HEK293 (cell line): ENCODE results near the gene FRS2.

ENCODE experiments used
- CTCF ChIA-PET: fragments of 350-600 bp; formaldehyde crosslinking; extraction: SDS; loops from one replicate; lab custom pipeline; 2021; ENCODE audit warnings: antibody characterized with exemption; lab: Yijun Ruan, JAX
- POLR2A ChIA-PET: fragments of 300-600 bp; formaldehyde crosslinking; extraction: SDS; loops from one replicate; lab custom pipeline; 2020; ENCODE audit warnings: antibody characterized with exemption, inconsistent platforms; lab: Yijun Ruan, JAX
- H3K27ac ChIP-seq: fragments of 200-500 bp; sonication (Bioruptor generic); 2 replicates; pipeline ENCODE4 v1.5.1; 2014; ENCODE audit warnings: low read depth, low read length, control low read depth, inconsistent platforms; ENCODE audit errors: extremely low read depth
- H3K36me3 ChIP-seq, 2 experiments: fragments of 200-500 bp in 1 of 2; sonication (Bioruptor generic) in 1 of 2; 1 replicate in 1 of 2; 2 replicates in 1 of 2; pipeline ENCODE4 v1.5.1; 2014 to 2017; ENCODE audit warnings: inconsistent platforms in 2 of 2, low read length in 2 of 2; ENCODE audit not compliant: control insufficient read depth in 2 of 2, insufficient read depth in 1 of 2
- H3K4me1 ChIP-seq: fragments of 200-500 bp; sonication (Bioruptor generic); 2 replicates; pipeline ENCODE4 v1.5.1; 2014; ENCODE audit warnings: mild to moderate bottlenecking, low read length, inconsistent platforms; ENCODE audit not compliant: control insufficient read depth, insufficient read depth
- H3K4me3 ChIP-seq: 2 replicates; pipeline ENCODE4 v1.5.1; 2011; ENCODE audit warnings: low read depth, mild to moderate bottlenecking, control low read depth, low read length, moderate library complexity
- H3K9me3 ChIP-seq: fragments of 200-500 bp; sonication (Bioruptor generic); 2 replicates; pipeline ENCODE4 v1.5.1; 2014; ENCODE audit warnings: low read depth, low read length, inconsistent platforms; ENCODE audit not compliant: control insufficient read depth, insufficient read depth
- ELK4 ChIP-seq: IDR thresholded peaks from 2 replicates; pipeline ENCODE4 v1.6.1; 2011; ENCODE audit warnings: mild to moderate bottlenecking, low read depth, low read length, borderline replicate concordance
- GLIS2 ChIP-seq: fragments of 450-650 bp; formaldehyde crosslinking; IDR thresholded peaks from 2 replicates; pipeline ENCODE4 v1.5.1; 2016; ENCODE audit warnings: missing biosample characterization, missing genetic modification characterization
- OSR2 ChIP-seq: fragments of 450-650 bp; formaldehyde crosslinking; IDR thresholded peaks from 2 replicates; pipeline ENCODE4 v1.5.1; 2016; ENCODE audit warnings: missing biosample characterization, missing genetic modification characterization
- ZBTB10 ChIP-seq: fragments of 450-650 bp; formaldehyde crosslinking; IDR thresholded peaks from 2 replicates; pipeline ENCODE4 v1.5.1; 2016; ENCODE audit warnings: missing biosample characterization, missing genetic modification characterization
- ZBTB11 ChIP-seq: fragments of 450-650 bp; formaldehyde crosslinking; conservative IDR thresholded peaks from 2 replicates; pipeline ENCODE4 v1.5.1; 2016; ENCODE audit warnings: low read depth, missing biosample characterization, missing genetic modification characterization
- ZBTB48 ChIP-seq: fragments of 450-650 bp; formaldehyde crosslinking; IDR thresholded peaks from 2 replicates; pipeline ENCODE4 v1.5.1; 2016; ENCODE audit warnings: missing biosample characterization, missing genetic modification characterization
- ZBTB7A ChIP-seq: fragments of 450-650 bp; formaldehyde crosslinking; IDR thresholded peaks from 2 replicates; pipeline ENCODE4 v1.5.1; 2016; ENCODE audit warnings: low read depth, missing biosample characterization, missing genetic modification characterization
- ZNF214 ChIP-seq: fragments of 450-650 bp; formaldehyde crosslinking; IDR thresholded peaks from 2 replicates; pipeline ENCODE4 v1.5.1; 2017; ENCODE audit warnings: missing biosample characterization, mild to moderate bottlenecking, missing genetic modification characterization, borderline replicate concordance
- ZNF248 ChIP-seq: fragments of 450-650 bp; formaldehyde crosslinking; IDR thresholded peaks from 2 replicates; pipeline ENCODE4 v1.5.1; 2017; ENCODE audit warnings: missing biosample characterization, missing genetic modification characterization
- ZNF26 ChIP-seq: fragments of 450-650 bp; formaldehyde crosslinking; IDR thresholded peaks from 2 replicates; pipeline ENCODE4 v1.5.1; 2016; ENCODE audit warnings: missing biosample characterization, missing genetic modification characterization
- ZNF350 ChIP-seq: fragments of 450-650 bp; formaldehyde crosslinking; IDR thresholded peaks from 2 replicates; pipeline ENCODE4 v1.5.0; 2017; ENCODE audit warnings: missing biosample characterization, mild to moderate bottlenecking, missing genetic modification characterization
- ZNF510 ChIP-seq: fragments of 450-650 bp; formaldehyde crosslinking; IDR thresholded peaks from 2 replicates; pipeline ENCODE4 v1.5.1; 2018; ENCODE audit warnings: mild to moderate bottlenecking, missing genetic modification characterization, missing biosample characterization; ENCODE audit not compliant: insufficient replicate concordance
- ZNF529 ChIP-seq: fragments of 450-650 bp; formaldehyde crosslinking; IDR thresholded peaks from 2 replicates; pipeline ENCODE4 v1.5.1; 2017; ENCODE audit warnings: missing genetic modification characterization, missing biosample characterization; ENCODE audit not compliant: insufficient replicate concordance
- ZNF530 ChIP-seq: fragments of 450-650 bp; formaldehyde crosslinking; IDR thresholded peaks from 2 replicates; pipeline ENCODE4 v1.5.1; 2016; ENCODE audit warnings: low read depth, missing biosample characterization, missing genetic modification characterization
- ZNF558 ChIP-seq: fragments of 450-650 bp; formaldehyde crosslinking; IDR thresholded peaks from 2 replicates; pipeline ENCODE4 v1.5.1; 2016; ENCODE audit warnings: missing biosample characterization, missing genetic modification characterization
- ZNF626 ChIP-seq: fragments of 450-650 bp; sonication (Bioruptor Pico); formaldehyde crosslinking; IDR thresholded peaks from 2 replicates; pipeline ENCODE4 v1.5.1; 2018; ENCODE audit warnings: missing biosample characterization, missing genetic modification characterization, inconsistent platforms
- ZNF785 ChIP-seq: fragments of 450-650 bp; formaldehyde crosslinking; IDR thresholded peaks from 2 replicates; pipeline ENCODE4 v1.5.1; 2016; ENCODE audit warnings: missing biosample characterization, missing genetic modification characterization
- ZNF830 ChIP-seq: fragments of 450-650 bp; IDR thresholded peaks from 2 replicates; pipeline ENCODE4 v1.5.0; 2018; ENCODE audit warnings: missing biosample characterization, missing genetic modification characterization, low read depth, mild to moderate bottlenecking, moderate library complexity
- ZSCAN16 ChIP-seq: fragments of 450-650 bp; formaldehyde crosslinking; IDR thresholded peaks from 2 replicates; pipeline ENCODE4 v1.5.1; 2016; ENCODE audit warnings: missing biosample characterization, missing genetic modification characterization
- TF ChIP-seq, protein P1 (sequence below): fragments of 450-650 bp; formaldehyde crosslinking; IDR thresholded peaks from 2 replicates; pipeline ENCODE4 v1.5.1; 2016; ENCODE audit warnings: missing biosample characterization, missing genetic modification characterization
- TF ChIP-seq, protein P2 (sequence below): fragments of 450-650 bp; formaldehyde crosslinking; IDR thresholded peaks from 2 replicates; pipeline ENCODE4 v1.5.1; 2016; ENCODE audit warnings: missing biosample characterization, missing genetic modification characterization

The FRS2 gene

GRCh38 chr12:69555461-69555860 is 85.3 kb downstream of the FRS2 start (continued):
- TF ChIP-seq ZBTB11 (no peak), ZNF214 (tag by site-specific recombination) (no peak), ZNF350 (tag by site-specific recombination) (no peak), ZBTB48 (tag by site-specific recombination) (no peak), ZNF248 (tag by site-specific recombination) (no peak), ZNF530 (tag by site-specific recombination) (no peak)
- TF ChIP-seq, protein P1, sequence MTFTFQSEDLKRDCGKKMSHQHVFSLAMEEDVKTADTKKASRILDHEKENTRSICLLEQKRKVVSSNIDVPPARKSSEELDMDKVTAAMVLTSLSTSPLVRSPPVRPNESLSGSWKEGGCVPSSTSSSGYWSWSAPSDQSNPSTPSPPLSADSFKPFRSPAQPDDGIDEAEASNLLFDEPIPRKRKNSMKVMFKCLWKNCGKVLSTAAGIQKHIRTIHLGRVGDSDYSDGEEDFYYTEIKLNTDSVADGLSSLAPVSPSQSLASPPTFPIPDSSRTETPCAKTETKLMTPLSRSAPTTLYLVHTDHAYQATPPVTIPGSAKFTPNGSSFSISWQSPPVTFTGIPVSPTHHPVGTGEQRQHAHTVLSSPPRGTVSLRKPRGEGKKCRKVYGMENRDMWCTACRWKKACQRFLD, result no peak
- TF ChIP-seq, protein P2, sequence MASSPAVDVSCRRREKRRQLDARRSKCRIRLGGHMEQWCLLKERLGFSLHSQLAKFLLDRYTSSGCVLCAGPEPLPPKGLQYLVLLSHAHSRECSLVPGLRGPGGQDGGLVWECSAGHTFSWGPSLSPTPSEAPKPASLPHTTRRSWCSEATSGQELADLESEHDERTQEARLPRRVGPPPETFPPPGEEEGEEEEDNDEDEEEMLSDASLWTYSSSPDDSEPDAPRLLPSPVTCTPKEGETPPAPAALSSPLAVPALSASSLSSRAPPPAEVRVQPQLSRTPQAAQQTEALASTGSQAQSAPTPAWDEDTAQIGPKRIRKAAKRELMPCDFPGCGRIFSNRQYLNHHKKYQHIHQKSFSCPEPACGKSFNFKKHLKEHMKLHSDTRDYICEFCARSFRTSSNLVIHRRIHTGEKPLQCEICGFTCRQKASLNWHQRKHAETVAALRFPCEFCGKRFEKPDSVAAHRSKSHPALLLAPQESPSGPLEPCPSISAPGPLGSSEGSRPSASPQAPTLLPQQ (tag by site-specific recombination), result no peak

DNA sequence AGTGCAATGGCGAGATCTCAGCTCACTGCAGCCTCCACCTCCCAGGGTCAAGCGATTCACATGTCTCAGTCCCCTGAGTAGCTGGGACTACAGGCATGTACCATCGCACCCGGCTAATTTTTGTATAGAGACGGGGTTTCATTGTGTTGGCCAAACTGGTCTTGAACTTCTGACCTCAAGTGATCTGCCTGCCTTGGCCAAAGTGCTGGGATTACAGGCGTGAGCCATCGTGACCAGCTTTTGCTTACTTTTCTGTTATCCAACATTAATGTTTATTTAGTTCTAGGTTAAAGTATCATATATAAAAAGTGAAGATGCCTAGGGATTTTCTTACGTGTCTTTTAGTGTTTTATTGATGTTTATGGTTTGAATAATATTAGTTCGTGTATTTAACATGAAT is 86.2 kb downstream of the FRS2 start:
- no peak overlapping the region for H3K4me3 ChIP-seq
- H3K9me3 ChIP-seq, result no peaks in the 10 kb centered on the region
- ChIA-PET CTCF (interaction anchor here (8.0 kb wide), 1 partner anchor 15 kb away, joined by 63 read pairs; no protein-coding TSS in a partner anchor), POLR2A (no interaction called here)
- peaks cover 9% of the 10 kb centered on the region; the same call in 1 of the 2 replicates for H3K4me1 ChIP-seq
- no peaks in the 10 kb centered on the region; a peak in 1 of 3 replicates for H3K36me3 ChIP-seq
- no peak overlapping the region for H3K27ac ChIP-seq
- TF ChIP-seq ZSCAN16 (tag by site-specific recombination) (no peak), OSR2 (tag by site-specific recombination) (no peak), GLIS2 (no peak), ZNF26 (tag by site-specific recombination) (no peak), ELK4 (no peak), ZNF558 (tag by site-specific recombination) (no peak), ZNF830 (tag by site-specific recombination) (no peak), ZNF626 (tag by site-specific recombination) (no peak), ZBTB10 (no peak), ZNF529 (tag by site-specific recombination) (no peak), ZNF510 (tag by site-specific recombination) (no peak), ZBTB7A (no peak), ZNF785 (tag by site-specific recombination) (no peak)
- TF ChIP-seq, all 188 proteins: peak for 0
